GM18499 (cell line): ENCODE data around the gene PACS2.
"Not testable (repeated sequence)": the region's sequence is repeated elsewhere in the genome, so short reads cannot be mapped to it uniquely, and the experiment has no call there.

Experiments used
- ATAC-seq: cut with Tn5 transposase; IDR thresholded peaks from one replicate; pipeline ENCODE4 v1.9.1; 2021; ENCODE audit warnings: moderate number of reproducible peaks; ENCODE audit not compliant: insufficient read depth, unreplicated experiment

Gene PACS2

DNA sequence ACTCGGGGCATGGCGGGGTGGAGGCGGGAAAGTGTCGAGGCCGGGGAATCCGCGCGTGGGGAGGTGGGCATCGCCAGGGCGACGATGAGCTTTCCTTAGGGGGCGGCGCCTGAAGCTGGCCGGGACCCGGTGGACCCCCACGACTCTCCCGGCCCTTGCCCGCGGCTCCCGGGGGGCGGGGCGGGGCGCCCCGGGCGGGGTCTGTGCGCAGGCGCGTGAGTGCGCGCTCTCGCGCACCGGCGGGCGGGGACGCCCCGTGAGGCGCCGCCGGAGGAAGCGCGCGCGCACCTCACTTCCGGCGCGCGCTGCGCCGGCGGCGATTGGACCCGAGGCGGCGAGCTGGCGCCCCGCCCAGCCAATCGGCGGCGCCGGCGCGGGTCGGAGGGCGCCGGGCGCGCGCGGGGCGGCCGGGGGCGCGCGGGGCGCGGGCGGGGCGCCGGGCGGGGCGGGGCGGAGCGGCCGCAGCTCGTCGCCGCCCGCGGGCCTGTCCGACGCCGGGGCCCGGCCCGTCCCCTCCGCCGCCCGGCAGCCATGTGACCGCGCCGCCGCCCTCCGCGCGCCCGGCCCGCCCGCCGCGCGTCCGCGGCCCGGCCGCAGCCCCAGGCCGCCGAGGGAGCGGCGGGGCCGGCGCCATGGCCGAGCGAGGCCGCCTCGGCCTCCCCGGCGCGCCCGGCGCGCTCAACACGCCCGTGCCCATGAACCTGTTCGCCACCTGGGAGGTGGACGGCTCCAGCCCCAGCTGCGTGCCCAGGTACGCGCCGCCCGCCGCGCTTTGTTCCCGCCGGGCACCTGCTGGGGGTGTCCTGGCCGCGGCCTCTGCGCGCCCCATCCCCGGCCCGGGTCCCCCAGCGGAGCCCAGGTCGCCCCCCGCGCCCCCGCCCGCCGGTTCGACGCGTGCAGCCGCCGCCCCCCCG lies at the start of gene PACS2:
Gene PACS2, plus strand, starts transcription at position 462 of the 914 bp plus-strand sequence. Its CDS starts 171 bp downstream, at position 633.
- no peak for ATAC-seq

DNA sequence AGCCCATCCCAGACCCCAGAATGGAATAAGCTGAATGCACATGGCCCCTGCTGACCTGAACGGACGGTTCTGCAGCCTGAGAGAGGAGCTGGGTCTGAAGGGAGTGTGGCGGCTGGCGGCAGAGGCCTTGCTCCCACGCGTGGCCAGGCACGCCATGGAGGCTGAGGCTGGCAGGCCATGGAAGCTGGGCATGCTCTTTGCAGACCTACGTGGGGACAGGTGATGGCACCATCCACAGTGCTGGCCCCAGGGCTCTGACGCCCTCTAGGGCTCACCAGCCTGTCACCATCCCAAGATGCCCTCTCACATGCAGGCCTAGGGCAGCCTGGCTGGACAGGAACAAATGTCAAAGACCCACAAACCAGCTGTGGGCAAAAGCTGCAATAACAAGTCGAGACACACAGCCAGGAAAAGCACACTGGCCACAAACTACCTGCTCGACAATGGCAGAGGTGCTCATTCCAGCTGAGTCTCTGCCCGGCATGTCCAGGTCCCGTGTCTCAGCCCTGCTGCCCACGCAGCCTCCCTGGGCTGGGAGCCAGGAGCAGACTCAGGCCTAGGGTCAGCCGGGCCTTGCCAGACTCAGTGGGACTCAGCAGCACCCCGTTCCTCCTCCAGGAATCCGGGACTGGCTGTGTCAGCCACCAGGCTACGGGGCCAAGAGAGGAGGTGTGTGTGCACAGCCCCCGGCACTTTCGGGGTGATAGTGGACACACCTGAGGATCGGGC lies 46.6 kb upstream of the PACS2 start:
- ATAC-seq, result no peak

DNA sequence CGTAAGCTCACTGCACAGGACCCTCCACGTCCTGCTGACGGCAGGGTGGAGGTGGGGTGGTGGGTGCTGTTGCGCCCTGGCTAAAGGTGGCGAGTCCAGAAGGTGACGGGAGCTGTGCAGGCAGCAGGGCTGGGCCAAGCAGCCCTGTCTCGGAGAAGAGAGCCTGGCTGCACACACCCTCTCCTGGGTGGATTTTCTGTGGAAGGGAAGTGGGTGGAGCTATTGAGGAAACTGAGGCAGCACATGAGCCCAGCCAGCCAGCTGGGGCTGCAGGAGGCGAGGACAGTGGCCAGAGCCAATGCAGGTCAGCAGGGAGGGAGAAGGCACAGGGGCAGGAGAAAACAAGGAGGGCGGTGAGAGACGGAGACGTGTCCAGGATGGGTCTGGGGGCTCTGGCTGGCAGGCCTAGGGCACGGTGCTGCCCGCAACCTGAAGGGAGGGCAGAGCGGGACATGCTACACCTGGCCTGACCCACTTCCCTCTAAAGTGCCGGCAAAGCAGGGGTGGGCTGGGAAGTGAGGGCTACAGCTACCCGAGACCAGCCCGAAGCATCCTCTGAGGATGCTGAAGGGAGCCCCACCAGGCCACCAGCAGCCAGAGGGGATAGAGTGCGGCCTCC lies 45.7 kb upstream of the PACS2 start:
- ATAC-seq, result no peak

- no peak for ATAC-seq
These were observed 45.1 kb upstream of the PACS2 start for GRCh38 chr14:105269405-105269804.

DNA sequence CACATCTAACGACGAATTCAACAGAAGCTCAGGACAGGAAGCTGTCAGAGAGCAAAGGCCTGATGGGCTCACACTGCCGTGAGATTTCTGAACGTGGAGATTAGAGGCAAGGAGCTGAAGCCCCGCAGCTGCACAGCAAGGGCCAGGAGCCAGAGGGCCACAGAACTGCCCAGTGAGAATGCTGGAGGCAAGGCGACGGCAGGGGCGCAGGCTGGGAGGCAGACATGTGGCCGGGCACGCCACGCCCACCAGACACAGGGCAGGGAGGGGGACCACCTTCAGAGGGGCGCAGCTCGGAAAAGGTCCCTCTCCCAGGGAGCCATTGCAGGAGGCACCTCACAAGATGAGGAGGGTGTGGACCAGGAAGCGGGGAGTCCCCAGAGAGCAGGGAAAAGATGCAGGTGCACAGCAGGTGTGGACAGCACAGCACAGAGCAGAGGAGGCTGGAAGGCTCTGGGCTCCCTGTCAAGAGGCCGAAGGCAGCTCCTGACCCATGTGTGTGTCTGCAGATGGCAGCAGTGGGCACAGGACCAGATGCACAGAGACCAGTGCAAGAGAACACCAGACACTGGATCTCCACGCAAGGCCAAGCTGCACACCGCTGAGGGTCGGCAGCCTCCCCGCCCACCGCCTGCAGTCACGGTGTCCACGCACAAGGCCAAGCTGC lies 43.2 kb upstream of the PACS2 start:
- ATAC-seq, result no peak

DNA sequence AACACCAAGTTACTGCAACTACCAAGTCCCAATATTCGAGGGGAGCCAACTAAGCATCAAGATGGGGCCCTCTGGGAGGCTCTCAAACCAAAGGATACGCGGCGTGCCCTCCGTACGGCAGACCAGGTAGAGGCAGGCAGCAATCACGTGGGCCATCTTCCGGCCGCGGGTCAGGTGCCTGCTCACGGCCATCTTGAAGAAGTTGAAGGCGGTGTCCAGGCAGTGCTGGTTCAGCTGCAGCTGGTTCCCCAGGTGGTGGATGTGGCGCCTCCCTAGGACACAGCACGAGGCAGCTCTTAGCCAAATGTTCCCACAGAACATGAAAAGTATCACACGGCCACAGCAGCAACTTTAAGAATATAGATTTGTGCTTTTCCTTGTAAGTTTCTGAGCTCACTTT lies 41.9 kb upstream of the PACS2 start:
- ATAC-seq, result no peak

DNA sequence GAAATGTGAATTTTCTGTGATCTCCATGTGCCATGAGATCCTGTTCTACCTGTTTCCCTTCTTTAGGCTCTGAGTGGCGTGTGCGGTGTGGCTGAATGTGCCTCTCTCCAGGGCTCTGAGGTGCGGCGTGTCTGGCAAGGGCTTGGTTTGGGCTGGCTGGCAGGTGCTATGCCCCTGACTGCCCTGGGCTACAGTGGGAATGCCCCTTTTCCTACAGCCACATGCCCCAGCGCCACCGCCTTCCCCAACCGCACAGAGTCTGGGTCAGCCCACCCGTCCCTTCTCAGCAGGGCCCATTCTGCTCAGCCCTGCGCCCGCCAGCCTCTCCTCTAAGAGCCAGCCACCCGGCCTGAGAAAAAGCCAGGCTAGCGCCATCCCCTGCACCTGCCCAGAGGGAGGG lies 41.5 kb upstream of the PACS2 start:
- no peak for ATAC-seq

DNA sequence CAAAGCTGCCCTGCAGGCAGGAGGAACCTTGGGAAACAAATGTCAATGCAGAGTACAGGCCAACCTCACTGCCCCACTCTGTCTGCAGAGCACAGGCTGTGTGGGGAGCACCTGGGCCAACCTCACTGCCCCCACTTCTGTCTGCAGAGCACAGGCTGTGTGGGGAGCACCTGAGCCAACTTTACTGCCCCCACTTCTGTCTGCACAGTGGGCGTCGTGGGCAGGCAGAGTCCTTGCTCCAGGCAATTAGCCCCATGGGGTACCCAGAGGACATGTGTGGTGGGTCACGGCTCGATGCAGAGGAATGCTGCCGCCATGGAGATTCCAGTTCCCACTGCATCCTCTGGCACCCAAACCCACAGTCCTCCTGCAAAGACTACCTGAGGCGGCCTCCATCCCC lies 39.9 kb upstream of the PACS2 start:
- ATAC-seq, result no peak

GRCh38 chr14:105275267-105275946 lies 39.1 kb upstream of the PACS2 start:
- no peak for ATAC-seq

GRCh38 chr14:105277448-105277847 lies 37.1 kb upstream of the PACS2 start:
- ATAC-seq, result not testable (repeated sequence)

DNA sequence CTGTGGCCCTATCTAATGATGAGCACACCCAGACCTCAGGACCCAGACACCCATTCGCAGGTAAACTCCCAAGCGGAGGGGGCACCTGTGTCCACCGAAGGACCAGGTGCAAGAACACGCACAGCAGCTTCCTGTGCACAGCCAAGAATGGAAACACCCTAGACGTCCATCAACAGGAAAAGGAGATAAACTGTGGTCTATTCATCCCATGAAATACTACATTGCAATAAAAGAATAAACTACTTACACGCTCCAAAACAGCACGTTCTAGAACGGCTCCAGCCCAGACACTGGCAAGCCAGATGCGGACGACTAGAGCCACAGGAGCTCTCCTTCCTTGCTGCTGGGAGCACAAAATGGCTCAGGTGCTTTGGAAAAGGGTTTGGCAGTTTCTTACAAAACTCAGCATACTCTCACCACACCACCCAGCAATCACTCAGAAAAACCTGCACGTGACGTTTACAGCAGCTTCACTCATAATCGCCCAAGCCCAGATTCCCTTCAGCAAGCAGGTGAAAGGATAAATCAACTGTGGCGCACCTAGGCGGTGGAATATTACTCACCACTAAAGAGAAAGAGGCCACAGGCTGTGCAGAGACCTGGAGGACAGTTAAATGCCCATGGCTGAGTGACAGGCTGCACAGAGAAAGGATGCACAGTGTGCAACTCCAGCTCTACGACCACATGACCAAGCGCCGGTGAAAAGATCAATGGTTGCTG lies 34.7 kb upstream of the PACS2 start:
- no peak for ATAC-seq

DNA sequence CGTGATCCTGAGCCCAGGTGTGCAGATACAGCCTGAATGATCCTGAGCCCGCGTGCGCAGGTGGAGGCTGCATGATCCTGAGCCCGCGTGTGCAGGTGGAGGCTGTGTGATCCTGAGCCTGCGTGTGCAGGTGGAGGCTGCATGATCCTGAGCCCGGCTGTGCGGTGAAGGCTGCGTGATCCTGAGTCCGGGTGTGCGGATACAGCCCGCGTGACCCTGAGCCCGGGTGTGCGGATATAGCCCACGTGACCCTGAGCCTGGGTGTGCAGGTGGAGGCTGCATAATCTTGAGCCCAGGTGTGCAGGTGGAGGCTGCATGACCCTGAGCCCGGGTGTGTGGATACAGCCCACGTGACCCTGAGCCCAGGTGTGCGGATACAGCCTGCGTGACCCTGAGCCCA lies 34.0 kb upstream of the PACS2 start:
- ATAC-seq, result no peak

DNA sequence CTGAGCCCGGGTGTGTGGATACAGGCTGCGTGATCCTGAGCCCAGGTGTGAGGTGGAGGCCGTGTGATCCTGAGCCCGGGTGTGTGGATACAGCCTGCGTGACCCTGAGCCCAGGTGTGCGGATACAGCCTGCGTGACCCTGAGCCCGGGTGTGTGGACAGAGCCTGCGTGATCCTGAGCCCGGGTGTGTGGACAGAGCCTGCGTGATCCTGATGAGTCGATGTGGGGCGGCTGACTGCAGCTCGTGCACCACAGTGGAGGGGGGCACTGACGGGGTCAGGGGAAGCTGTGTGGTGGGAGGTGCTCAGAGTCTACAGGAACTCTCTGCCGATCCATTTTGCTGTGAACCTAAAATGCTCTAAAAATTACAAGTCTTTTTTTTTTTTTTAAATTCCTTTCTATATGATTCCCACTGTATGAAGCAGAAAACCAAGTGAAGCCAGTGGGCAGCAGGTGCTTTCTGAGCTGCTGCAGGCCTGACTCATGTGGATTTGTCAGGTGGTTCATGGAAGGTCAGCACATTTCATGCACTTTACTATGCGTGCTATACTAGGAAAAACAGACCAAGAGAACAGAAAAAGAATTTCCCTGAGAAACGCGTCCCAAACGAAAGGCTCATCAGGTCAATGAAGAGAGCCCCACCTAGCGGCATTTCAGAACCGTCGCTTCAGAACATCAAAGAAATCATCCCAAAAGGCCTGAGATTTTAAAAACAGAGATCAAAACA lies 33.0 kb upstream of the PACS2 start:
- ATAC-seq, result no peak

GRCh38 chr14:105282098-105282725 lies 32.3 kb upstream of the PACS2 start:
- ATAC-seq, result no peak

DNA sequence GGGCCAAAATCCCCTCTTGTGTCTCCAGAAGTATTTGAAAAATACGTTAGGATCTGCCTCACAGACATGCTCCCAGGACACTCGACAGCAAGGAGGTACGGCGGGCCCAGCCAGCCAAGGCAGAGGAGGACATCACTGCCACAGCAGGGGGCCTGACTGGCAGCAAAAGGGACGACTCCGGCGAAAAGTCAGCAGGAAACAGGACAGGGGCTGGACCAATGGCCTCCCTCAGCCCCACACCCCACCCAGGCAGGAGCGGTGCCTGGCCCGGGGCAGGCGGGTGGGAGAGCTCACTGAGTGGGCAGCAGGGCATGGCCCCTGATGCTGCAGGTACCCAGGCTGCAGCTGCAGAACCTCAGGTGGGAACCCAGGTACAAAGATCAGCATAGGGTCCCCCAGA lies 31.5 kb upstream of the PACS2 start:
- ATAC-seq, result no peak

DNA sequence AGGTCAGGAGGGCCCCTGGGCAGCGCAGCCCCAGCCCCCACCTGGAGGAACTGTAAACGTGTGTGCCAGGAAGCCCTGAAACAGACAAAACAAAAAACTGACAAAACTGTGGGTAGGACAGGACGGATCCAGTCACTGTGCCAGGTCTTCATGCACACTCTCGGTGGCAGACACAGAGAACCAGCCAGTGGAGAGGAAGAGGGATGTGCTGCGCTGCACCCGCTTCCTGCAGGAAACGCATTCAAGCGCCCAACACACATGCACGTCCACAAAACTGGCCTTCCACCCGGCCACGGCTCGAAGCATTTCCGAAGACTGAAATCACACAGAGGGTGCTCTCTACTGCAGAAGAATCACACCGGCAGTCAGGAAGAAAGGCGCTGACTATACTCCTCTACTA lies 30.6 kb upstream of the PACS2 start:
- no peak for ATAC-seq

- no peak for ATAC-seq
These were observed 29.4 kb upstream of the PACS2 start for GRCh38 chr14:105285174-105285573.

DNA sequence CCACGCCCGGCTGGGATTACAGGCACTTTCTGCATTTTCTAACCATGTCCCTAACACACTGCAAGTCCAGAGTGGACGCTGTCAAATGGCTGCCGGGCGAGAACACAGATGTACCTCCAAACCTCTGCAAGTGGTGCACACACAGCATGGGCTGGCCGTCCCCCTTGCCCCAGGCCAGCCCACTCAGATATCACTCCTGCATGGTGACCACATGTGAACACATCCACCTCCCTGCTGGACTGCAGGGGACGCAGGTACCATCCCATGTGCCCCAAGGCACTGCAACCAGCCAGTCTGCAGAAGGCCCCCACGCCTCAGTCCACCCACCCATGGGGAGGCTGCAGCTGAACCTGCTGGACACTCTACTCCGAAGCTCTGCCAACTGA lies 27.8 kb upstream of the PACS2 start:
- ATAC-seq, result no peak
